Raji (cell line): ENCODE measurements around the gene PTPRD.

Experiments used
- POLR2A ChIP-seq: IDR thresholded peaks from 2 replicates; pipeline ENCODE4 v1.6.1; 2011; ENCODE audit warnings: low read depth, low read length, control low read depth; ENCODE audit not compliant: insufficient read depth

PTPRD gene

GRCh38 chr9:10548348-10548747 lies 64.5 kb downstream of the PTPRD start:
- TF ChIP-seq POLR2A = no peak

GRCh38 chr9:10538073-10538472 lies 74.7 kb downstream of the PTPRD start:
- TF ChIP-seq POLR2A = no peak

GRCh38 chr9:10534850-10535249 lies 78.0 kb downstream of the PTPRD start:
- TF ChIP-seq POLR2A = no peak

GRCh38 chr9:10525972-10526371 lies 86.8 kb downstream of the PTPRD start:
- no peak for TF ChIP-seq POLR2A

- no peak for TF ChIP-seq POLR2A
Observed at GRCh38 chr9:10523164-10523563, 89.6 kb downstream of the PTPRD start.

GRCh38 chr9:10512144-10512543 lies 100.7 kb downstream of the PTPRD start:
- no peak for TF ChIP-seq POLR2A

GRCh38 chr9:10488937-10489336 lies 123.9 kb downstream of the PTPRD start:
- TF ChIP-seq POLR2A = no peak

GRCh38 chr9:10479172-10479571 lies 133.6 kb downstream of the PTPRD start:
- no peak for TF ChIP-seq POLR2A

- no peak for TF ChIP-seq POLR2A
Observed at GRCh38 chr9:10447036-10447435, 165.8 kb downstream of the PTPRD start.

- TF ChIP-seq POLR2A = no peak
Observed at GRCh38 chr9:10443868-10444204, 169.0 kb downstream of the PTPRD start.

- no peak for TF ChIP-seq POLR2A
Observed at GRCh38 chr9:10443181-10443867, 169.5 kb downstream of the PTPRD start.

- no peak for TF ChIP-seq POLR2A
Observed at GRCh38 chr9:10438955-10439354, 173.8 kb downstream of the PTPRD start.

GRCh38 chr9:10436756-10437155 lies 176.0 kb downstream of the PTPRD start:
- TF ChIP-seq POLR2A = no peak

- TF ChIP-seq POLR2A = no peak
Observed at GRCh38 chr9:10434412-10434811, 178.4 kb downstream of the PTPRD start.

GRCh38 chr9:10411272-10411671 lies 201.5 kb downstream of the PTPRD start:
- TF ChIP-seq POLR2A = no peak

- no peak for TF ChIP-seq POLR2A
Observed at GRCh38 chr9:10403283-10403682, 209.5 kb downstream of the PTPRD start.

- no peak for TF ChIP-seq POLR2A
Observed at GRCh38 chr9:10396615-10397014, 216.2 kb downstream of the PTPRD start.
